HCT116 (cell line): ENCODE results near the gene CKS2. TPM values are rescaled to one million over a fixed set of nuclear protein-coding genes. Genes with fewer than 3 reads are reported as not detected.

ENCODE experiments used
- ATAC-seq: fragments of 200-7000 bp; cut with Tn5 transposase; 2 replicates; pipeline ENCODE4 v1.9.1; 2020; ENCODE audit warnings: mild to moderate bottlenecking, moderate library complexity
- BruUV-seq: library from RNA; stranded (reverse); fragments of 400-500 nt; replicated peaks from 2 replicates; lab custom pipeline; 2021; lab: Mats Ljungman, UMichigan
- CTCF ChIA-PET: fragments of 300-600 bp; sonication (Branson Sonifier 250); formaldehyde crosslinking; loops from one replicate; lab custom pipeline; 2021; ENCODE audit warnings: antibody characterized with exemption; lab: Charles Lee
- POLR2A ChIA-PET: fragments of 300-600, 350-600 bp; sonication (Branson Sonifier 250); formaldehyde crosslinking; loops from one replicate; lab custom pipeline; 2021; ENCODE audit warnings: antibody characterized with exemption; lab: Charles Lee
- RAD21 ChIA-PET, 2 experiments: fragments of 300-600 bp; sonication (Branson Sonifier 250); formaldehyde crosslinking; loops; one replicate each; lab custom pipeline; 2023; ENCODE audit warnings: low total read pairs in 2 of 2; ENCODE audit not compliant: uncharacterized antibody in 2 of 2, unreplicated experiment in 2 of 2, low non-redundant PET in 1 of 2; lab: Charles Lee
- DNase-seq: peaks from one replicate; pipeline ENCODE4 v3.0.0-alpha.2; 2010; ENCODE audit warnings: low read depth, low spot score
- H2AFZ ChIP-seq: fragments of 200-600 bp; shearing (Covaris generic), sonication (generic); 2 replicates; pipeline ENCODE4 v1.6.1; 2017; ENCODE audit warnings: low read depth, mixed run types, mixed read lengths, antibody characterized with exemption, low read length; ENCODE audit not compliant: poor library complexity, severe bottlenecking
- H3K27ac ChIP-seq: 2 replicates; pipeline ENCODE4 v1.5.1; 2012; ENCODE audit warnings: low read depth, low read length
- H3K27me3 ChIP-seq: fragments of 200-600 bp; sonication (generic); 2 replicates; pipeline ENCODE4 v1.6.1; 2016; ENCODE audit warnings: mixed run types, low read length, mixed read lengths; ENCODE audit not compliant: insufficient read depth
- H3K36me3 ChIP-seq, 2 experiments: fragments of 200-500 bp in 1 of 2; fragments of 200-600 bp in 1 of 2; sonication (Bioruptor generic) in 1 of 2; sonication (generic) in 1 of 2; 2 replicates each; pipeline versions ENCODE4 v1.5.1 to v1.6.1; 2014 to 2016; ENCODE audit warnings: low read length in 2 of 2, inconsistent platforms in 1 of 2, mixed read lengths in 1 of 2, mixed run types in 1 of 2; ENCODE audit not compliant: insufficient read depth in 2 of 2, control insufficient read depth in 1 of 2
- H3K4me1 ChIP-seq, 2 experiments: fragments of 200-600 bp in 1 of 2; sonication (generic) in 1 of 2; 2 replicates each; pipeline versions ENCODE4 v1.5.1 to v1.6.1; 2012 to 2017; ENCODE audit warnings: low read length in 2 of 2, inconsistent platforms in 1 of 2, mild to moderate bottlenecking in 1 of 2, mixed read lengths in 1 of 2, mixed run types in 1 of 2, moderate library complexity in 1 of 2; ENCODE audit not compliant: insufficient read depth in 2 of 2, control insufficient read depth in 1 of 2
- H3K4me2 ChIP-seq: fragments of 200-600 bp; sonication (generic); 2 replicates; pipeline ENCODE4 v1.6.1; 2017; ENCODE audit warnings: mixed run types, low read length, mixed read lengths
- H3K4me3 ChIP-seq, 2 experiments: fragments of 200-600 bp in 1 of 2; sonication (generic) in 1 of 2; replicated peaks in 1 of 2; 2 replicates each; pipeline ENCODE4 v1.5.1; 2011 to 2016; ENCODE audit warnings: low read length in 2 of 2, control low read depth in 1 of 2, low read depth in 1 of 2, mild to moderate bottlenecking in 1 of 2, mixed read lengths in 1 of 2, mixed run types in 1 of 2
- H3K79me2 ChIP-seq: fragments of 200-600 bp; sonication (generic); 2 replicates; pipeline ENCODE4 v1.6.1; 2017; ENCODE audit warnings: mild to moderate bottlenecking, mixed run types, low read length, moderate library complexity, mixed read lengths; ENCODE audit not compliant: insufficient read depth
- H3K9ac ChIP-seq: fragments of 200-600 bp; sonication (generic); 2 replicates; pipeline ENCODE4 v1.6.1; 2016; ENCODE audit warnings: low read length, mixed read lengths
- H3K9me2 ChIP-seq: fragments of 200-600 bp; sonication (generic), shearing (Covaris generic); 2 replicates; pipeline ENCODE4 v1.6.1; 2017; ENCODE audit warnings: mixed run types, mild to moderate bottlenecking, moderate library complexity; ENCODE audit not compliant: insufficient read depth
- H3K9me3 ChIP-seq, 2 experiments: fragments of 200-500 bp in 1 of 2; fragments of 200-600 bp in 1 of 2; sonication (Bioruptor generic) in 1 of 2; sonication (generic) in 1 of 2; 2 replicates each; pipeline ENCODE4 v1.6.1; 2014 to 2017; ENCODE audit warnings: low read length in 2 of 2, mixed read lengths in 2 of 2, inconsistent platforms in 1 of 2, low read depth in 1 of 2, mild to moderate bottlenecking in 1 of 2, mixed run types in 1 of 2, moderate library complexity in 1 of 2; ENCODE audit not compliant: control insufficient read depth in 1 of 2, insufficient read depth in 1 of 2
- H4K20me1 ChIP-seq: fragments of 200-600 bp; sonication (generic), shearing (Covaris generic); 2 replicates; pipeline ENCODE4 v1.6.1; 2017; ENCODE audit warnings: mixed run types, mild to moderate bottlenecking, moderate library complexity; ENCODE audit not compliant: insufficient read depth
- ATF3 ChIP-seq: IDR thresholded peaks from 2 replicates; pipeline ENCODE4 v1.6.1; 2012
- CBX3 ChIP-seq: IDR thresholded peaks from 2 replicates; pipeline ENCODE4 v1.6.1; 2012; ENCODE audit warnings: low read depth
- CEBPB ChIP-seq: IDR thresholded peaks from 2 replicates; pipeline ENCODE4 v1.6.1; 2012; ENCODE audit warnings: low read depth
- EGR1 ChIP-seq: IDR thresholded peaks from 2 replicates; pipeline ENCODE4 v1.6.1; 2012; ENCODE audit warnings: low read depth
- EZH2 ChIP-seq: fragments of 200-600 bp; sonication (generic); IDR thresholded peaks from 2 replicates; pipeline ENCODE4 v1.6.1; 2017; ENCODE audit warnings: antibody characterized with exemption, mixed run types
- EZH2phosphoT487 ChIP-seq: fragments of 200-600 bp; IDR thresholded peaks from 2 replicates; pipeline ENCODE4 v1.6.1; 2018; ENCODE audit warnings: antibody characterized with exemption, borderline replicate concordance
- MAX ChIP-seq: IDR thresholded peaks from 2 replicates; pipeline ENCODE4 v1.6.1; 2012
- POLR2A ChIP-seq: IDR thresholded peaks from 2 replicates; pipeline ENCODE4 v1.7.0; 2011; ENCODE audit warnings: borderline replicate concordance; ENCODE audit not compliant: insufficient read depth, insufficient read length; ENCODE audit errors: extremely low read depth
- POLR2AphosphoS5 ChIP-seq: IDR thresholded peaks from 2 replicates; pipeline ENCODE4 v1.6.1; 2011; ENCODE audit warnings: mild to moderate bottlenecking, low read depth, low read length, moderate library complexity
- RAD21 ChIP-seq: IDR thresholded peaks from 2 replicates; pipeline ENCODE4 v1.6.1; 2012; ENCODE audit warnings: low read depth, mild to moderate bottlenecking
- REST ChIP-seq: IDR thresholded peaks from 2 replicates; pipeline ENCODE4 v1.6.1; 2012; ENCODE audit warnings: low read depth
- SIN3A ChIP-seq: IDR thresholded peaks from 2 replicates; pipeline ENCODE4 v1.6.1; 2012; ENCODE audit warnings: low read depth
- SP1 ChIP-seq: IDR thresholded peaks from 2 replicates; pipeline ENCODE4 v1.6.1; 2012; ENCODE audit warnings: low read depth
- SRF ChIP-seq: IDR thresholded peaks from 2 replicates; pipeline ENCODE4 v1.6.1; 2012; ENCODE audit warnings: low read depth
- YY1 ChIP-seq: IDR thresholded peaks from 2 replicates; pipeline ENCODE4 v1.6.1; 2011; ENCODE audit warnings: low read length, low read depth, moderate library complexity, mild to moderate bottlenecking; ENCODE audit not compliant: insufficient replicate concordance; ENCODE audit errors: extremely low read depth
- ZBTB33 ChIP-seq: IDR thresholded peaks from 2 replicates; pipeline ENCODE4 v1.6.1; 2011; ENCODE audit warnings: mild to moderate bottlenecking, low read length, moderate library complexity; ENCODE audit not compliant: insufficient replicate concordance; ENCODE audit errors: extremely low read depth
- ZFX ChIP-seq: fragments of 450-650 bp; IDR thresholded peaks from 2 replicates; pipeline ENCODE4 v1.6.1; 2017
- ZNF274 ChIP-seq: fragments of 200-500 bp; sonication (Bioruptor generic); IDR thresholded peaks from 2 replicates; pipeline ENCODE4 v1.6.1; 2014; ENCODE audit warnings: mild to moderate bottlenecking, low read depth, low read length, inconsistent platforms
- intact Hi-C: fragments of 100-400 bp; cut with micrococcal nuclease; formaldehyde crosslinking; loops from 2 replicates; pipeline ENCODE4 v1.10.0; 2022
- total RNA-seq: library from RNA; stranded (reverse); gene quantifications from one replicate; pipeline ENCODE4 v1.2.1, GENCODE V29; 2021; ENCODE audit not compliant: unreplicated experiment

The CKS2 gene
- total RNA-seq, 1 experiment from 2014 or later, result 242 TPM

GRCh38 chr9:89352874-89353649, 42.1 kb downstream of the CKS2 start:
- no peak for TF ChIP-seq MAX
- TF ChIP-seq SIN3A, result no peak
- no peak for TF ChIP-seq YY1
- no peak for TF ChIP-seq ZFX
- no peak for TF ChIP-seq POLR2A
- TF ChIP-seq CEBPB, result no peak
- TF ChIP-seq CBX3, result no peak
- no peak for TF ChIP-seq SRF
- TF ChIP-seq ZBTB33, result no peak
- TF ChIP-seq EZH2, result no peak
- TF ChIP-seq POLR2AphosphoS5, result no peak
- TF ChIP-seq ZNF274, result no peak
- TF ChIP-seq ATF3, result no peak
- TF ChIP-seq REST, result no peak
- no peak for TF ChIP-seq SP1
- TF ChIP-seq EZH2phosphoT487, result no peak
- no peak for TF ChIP-seq RAD21
- TF ChIP-seq EGR1, result no peak
- POLR2A ChIA-PET, result no interaction called here
- peaks cover 32 to 44% of the 10 kb centered on the region in 2 experiments for H3K36me3 ChIP-seq
- no peak for ATAC-seq
- BruUV-seq, result no TSS peak
- intact Hi-C loops, result no loop called here
- no peaks in the 10 kb centered on the region for H4K20me1 ChIP-seq
- H3K4me2 ChIP-seq, result no peak overlapping the region
- no peak for DNase-seq
- no peaks in the 10 kb centered on the region for H3K27me3 ChIP-seq
- no peak overlapping the region for H2AFZ ChIP-seq
- no peaks in the 10 kb centered on the region for H3K79me2 ChIP-seq
- H3K9ac ChIP-seq, result no peak overlapping the region
- H3K9me3 ChIP-seq, result no peaks in the 10 kb centered on the region
- no peaks in the 10 kb centered on the region for H3K9me2 ChIP-seq
- H3K4me3 ChIP-seq, result no peak overlapping the region
- H3K4me1 ChIP-seq, result no peaks in the 10 kb centered on the region
- RAD21 ChIA-PET, result no interaction called here
- CTCF ChIA-PET, result no interaction called here
- no peak overlapping the region for H3K27ac ChIP-seq
